IMR-90 (cell line): ENCODE data around the gene OSBPL1A. TPM values are rescaled to one million over a fixed set of nuclear protein-coding genes. Genes with fewer than 3 reads are reported as not detected.
A peak's percentile ranks its signal among the peaks of the same experiment; 100 is the strongest.

Experiments
- ATAC-seq: fragments of 200-7000 bp; cut with Tn5 transposase; 2 replicates; pipeline ENCODE4 v1.9.1; 2020; ENCODE audit warnings: low read depth, mild to moderate bottlenecking, moderate library complexity
- BruUV-seq: library from RNA; stranded (reverse); fragments of 400-500 nt; replicated peaks from 2 replicates; lab custom pipeline; 2021; lab: Mats Ljungman, UMichigan
- CTCF ChIA-PET: fragments of 300-600 bp; formaldehyde crosslinking; extraction: SDS; loops from one replicate; lab custom pipeline; 2021; ENCODE audit warnings: antibody characterized with exemption; lab: Yijun Ruan, JAX
- POLR2A ChIA-PET: fragments of 300-600 bp; sonication (Branson Sonifier 250); formaldehyde crosslinking; loops from one replicate; lab custom pipeline; 2022; ENCODE audit warnings: antibody characterized with exemption; ENCODE audit not compliant: unreplicated experiment; lab: Charles Lee
- DNase-seq: peaks from one replicate; pipeline ENCODE4 v3.0.0; 2013
- H2AFZ ChIP-seq: replicated peaks from 2 replicates; pipeline ENCODE3; 2013; ENCODE audit warnings: low read length, mild to moderate bottlenecking; ENCODE audit not compliant: poor library complexity
- H2AK5ac ChIP-seq: 2 replicates; pipeline ENCODE4 v1.6.1; 2013; ENCODE audit warnings: low read depth, low read length, inconsistent platforms
- H2AK9ac ChIP-seq: replicated peaks from 2 replicates; pipeline ENCODE3; 2013; ENCODE audit warnings: mild to moderate bottlenecking, low read depth, low read length, moderate library complexity; ENCODE audit not compliant: poor library complexity
- H2BK120ac ChIP-seq: 2 replicates; pipeline ENCODE4 v1.6.1; 2013; ENCODE audit warnings: low read depth, low read length, inconsistent platforms
- H2BK15ac ChIP-seq: 3 replicates; pipeline ENCODE4 v1.6.1; 2013; ENCODE audit warnings: low read depth, low read length, inconsistent platforms
- H2BK20ac ChIP-seq: 2 replicates; pipeline ENCODE4 v1.6.1; 2013; ENCODE audit warnings: low read depth, mild to moderate bottlenecking, inconsistent platforms, low read length, moderate library complexity
- H2BK5ac ChIP-seq: 2 replicates; pipeline ENCODE4 v1.6.1; 2013; ENCODE audit warnings: mild to moderate bottlenecking, low read depth, low read length, inconsistent platforms; ENCODE audit not compliant: poor library complexity, severe bottlenecking
- H3K14ac ChIP-seq: replicated peaks from 2 replicates; pipeline ENCODE4 v1.6.1; 2013; ENCODE audit warnings: low read depth, low read length, inconsistent platforms
- H3K18ac ChIP-seq: 2 replicates; pipeline ENCODE4 v1.6.1; 2013; ENCODE audit warnings: low read depth, low read length, control low read depth
- H3K23ac ChIP-seq: 2 replicates; pipeline ENCODE4 v1.6.1; 2013; ENCODE audit warnings: low read depth, low read length, inconsistent platforms
- H3K27ac ChIP-seq: 2 replicates; pipeline ENCODE4 v1.5.1; 2013; ENCODE audit warnings: mild to moderate bottlenecking, control low read depth, low read length; ENCODE audit not compliant: insufficient read depth
- H3K27me3 ChIP-seq: 2 replicates; pipeline ENCODE4 v1.6.1; 2013; ENCODE audit warnings: low read length; ENCODE audit not compliant: control insufficient read depth, insufficient read depth
- H3K36me3 ChIP-seq: 2 replicates; pipeline ENCODE4 v1.6.1; 2013; ENCODE audit warnings: low read length, mixed read lengths; ENCODE audit not compliant: control insufficient read depth, insufficient read depth
- H3K4ac ChIP-seq: 2 replicates; pipeline ENCODE4 v1.6.1; 2013; ENCODE audit warnings: low read depth, low read length, inconsistent platforms
- H3K4me1 ChIP-seq: 2 replicates; pipeline ENCODE4 v1.6.1; 2013; ENCODE audit warnings: low read length, mixed read lengths; ENCODE audit not compliant: control insufficient read depth, insufficient read depth
- H3K4me2 ChIP-seq: 2 replicates; pipeline ENCODE4 v1.6.1; 2013; ENCODE audit warnings: low read depth, mild to moderate bottlenecking, control low read depth, low read length, moderate library complexity
- H3K4me3 ChIP-seq: 2 replicates; pipeline ENCODE4 v1.5.1; 2013; ENCODE audit warnings: low read depth, mild to moderate bottlenecking, control low read depth, low read length, moderate library complexity; ENCODE audit not compliant: insufficient read depth
- H3K56ac ChIP-seq: 2 replicates; pipeline ENCODE4 v1.6.1; 2013; ENCODE audit warnings: low read length, inconsistent platforms; ENCODE audit not compliant: insufficient read depth; ENCODE audit errors: extremely low read depth
- H3K79me1 ChIP-seq, 2 experiments: 2 replicates each; pipeline ENCODE4 v1.6.1; 2013; ENCODE audit warnings: low read length in 2 of 2, inconsistent platforms in 1 of 2, low read depth in 1 of 2
- H3K9ac ChIP-seq: 2 replicates; pipeline ENCODE4 v1.6.1; 2013; ENCODE audit warnings: low read depth, low read length, control low read depth
- H3K9me1 ChIP-seq: 2 replicates; pipeline ENCODE4 v1.6.1; 2013; ENCODE audit warnings: low read length, inconsistent platforms; ENCODE audit not compliant: insufficient read depth
- H3K9me3 ChIP-seq: 2 replicates; pipeline ENCODE4 v1.6.1; 2013; ENCODE audit warnings: low read length; ENCODE audit not compliant: control insufficient read depth, insufficient read depth
- H4K20me1 ChIP-seq: 2 replicates; pipeline ENCODE4 v1.6.1; 2013; ENCODE audit warnings: low read length, inconsistent platforms; ENCODE audit not compliant: insufficient read depth
- H4K5ac ChIP-seq: 2 replicates; pipeline ENCODE4 v1.6.1; 2013; ENCODE audit warnings: mild to moderate bottlenecking, low read depth, low read length, control low read depth
- H4K8ac ChIP-seq, 2 experiments: 2 replicates each; pipeline ENCODE4 v1.6.1; 2013; ENCODE audit warnings: low read depth in 2 of 2, low read length in 2 of 2, control low read depth in 1 of 2, inconsistent platforms in 1 of 2
- H4K91ac ChIP-seq: 2 replicates; pipeline ENCODE4 v1.6.1; 2013; ENCODE audit warnings: low read depth, low read length, inconsistent platforms; ENCODE audit not compliant: insufficient read depth
- BHLHE40 ChIP-seq: fragments of 150-350 bp; IDR thresholded peaks from 2 replicates; pipeline ENCODE4 v1.6.1; 2016; ENCODE audit warnings: mild to moderate bottlenecking, low read depth, low read length
- CEBPB ChIP-seq: IDR thresholded peaks from 2 replicates; pipeline ENCODE4 v1.6.1; 2012; ENCODE audit warnings: low read depth, low read length, improper control_type of control experiment
- CHD1 ChIP-seq: IDR thresholded peaks from 2 replicates; pipeline ENCODE4 v1.6.1; 2012; ENCODE audit warnings: low read depth, low read length, improper control_type of control experiment
- ELK1 ChIP-seq: fragments of 150-350 bp; IDR thresholded peaks from 2 replicates; pipeline ENCODE4 v1.6.1; 2016; ENCODE audit warnings: low read depth, mild to moderate bottlenecking, low read length, moderate library complexity, borderline replicate concordance
- FOS ChIP-seq: fragments of 150-350 bp; IDR thresholded peaks from 2 replicates; pipeline ENCODE4 v1.6.1; 2016; ENCODE audit warnings: low read depth, low read length
- MAFK ChIP-seq: IDR thresholded peaks from 2 replicates; pipeline ENCODE4 v1.6.1; 2012; ENCODE audit warnings: low read depth, low read length, improper control_type of control experiment
- MAZ ChIP-seq: IDR thresholded peaks from 2 replicates; pipeline ENCODE4 v1.6.1; 2012; ENCODE audit warnings: low read depth, mild to moderate bottlenecking, low read length, improper control_type of control experiment, moderate library complexity, borderline replicate concordance
- MXI1 ChIP-seq: IDR thresholded peaks from 2 replicates; pipeline ENCODE4 v1.6.1; 2012; ENCODE audit warnings: low read depth, mild to moderate bottlenecking, low read length, moderate library complexity, borderline replicate concordance
- NFE2L2 ChIP-seq: fragments of 150-350 bp; IDR thresholded peaks from 2 replicates; pipeline ENCODE4 v1.6.1; 2016; ENCODE audit warnings: low read depth, mild to moderate bottlenecking, low read length
- POLR2A ChIP-seq: IDR thresholded peaks from 2 replicates; pipeline ENCODE4 v1.6.1; 2012; ENCODE audit warnings: mild to moderate bottlenecking, low read depth, low read length
- RAD21 ChIP-seq: IDR thresholded peaks from 2 replicates; pipeline ENCODE4 v1.6.1; 2012; ENCODE audit warnings: low read length, improper control_type of control experiment
- RCOR1 ChIP-seq: IDR thresholded peaks from 2 replicates; pipeline ENCODE4 v1.6.1; 2012; ENCODE audit warnings: mild to moderate bottlenecking, low read length, improper control_type of control experiment; ENCODE audit not compliant: insufficient replicate concordance
- RFX5 ChIP-seq: IDR thresholded peaks from 2 replicates; pipeline ENCODE4 v1.8.0; 2012; ENCODE audit warnings: low read depth, mild to moderate bottlenecking, low read length, moderate library complexity
- SMC3 ChIP-seq: fragments of 150-350 bp; IDR thresholded peaks from 2 replicates; pipeline ENCODE4 v1.6.1; 2016; ENCODE audit warnings: low read depth, mild to moderate bottlenecking, antibody characterized with exemption, low read length, moderate library complexity
- USF2 ChIP-seq: fragments of 150-350 bp; IDR thresholded peaks from 2 replicates; pipeline ENCODE4 v1.6.1; 2017; ENCODE audit warnings: mild to moderate bottlenecking, antibody characterized with exemption, low read length, low read depth
- WGBS, 2 experiments: methylation state at CpG; one replicate each; pipeline versions ENCODE4 v1.1.5 to v1.1.7; 2013; ENCODE audit warnings: missing lambda C conversion rate in 2 of 2; ENCODE audit not compliant: insufficient read length in 1 of 2; ENCODE audit errors: extremely low coverage in 2 of 2; 5-methylcytosine and 5-hydroxymethylcytosine counted together
- dilution Hi-C: fragments of 300-500 bp; cut with HindIII; formaldehyde crosslinking; loops from one replicate; pipeline ENCODE4 v1.14.3; 2018; ENCODE audit warnings: low sequenced_read_pairs; ENCODE audit not compliant: unreplicated experiment
- in situ Hi-C: fragments of 300-500 bp; cut with MboI; formaldehyde crosslinking; loops from 3 replicates; pipeline ENCODE4 v1.14.3; 2019; ENCODE audit warnings: low sequenced_read_pairs, inconsistent platforms, mixed read lengths
- intact Hi-C: fragments of 100-400 bp; cut with micrococcal nuclease; formaldehyde crosslinking; loops from 2 replicates; pipeline ENCODE4 v1.10.0; 2022
- polyA plus RNA-seq, 3 experiments: library from polyadenylated mRNA; depleted of rRNA; stranded (reverse); fragments of >200 nt; gene quantifications; 2 replicates each; pipeline ENCODE4 v1.2.3, GENCODE V29; 2012; ENCODE audit warnings: low replicate concordance in 1 of 3
- total RNA-seq: library from RNA; depleted of rRNA; stranded (reverse); fragments of >200 nt; gene quantifications from 2 replicates; pipeline ENCODE4 v1.2.3, GENCODE V29; 2012
- TF ChIP-seq, protein P1 (sequence below): conservative IDR thresholded peaks from 2 replicates; pipeline ENCODE4 v1.5.1; 2012; ENCODE audit warnings: mild to moderate bottlenecking, low read depth, low read length, improper control_type of control experiment

The OSBPL1A gene
- total and polyA plus RNA-seq, 2 of the 4 experiments (the other 2 are of a cell fraction): 29.4 to 70.4 TPM

DNA sequence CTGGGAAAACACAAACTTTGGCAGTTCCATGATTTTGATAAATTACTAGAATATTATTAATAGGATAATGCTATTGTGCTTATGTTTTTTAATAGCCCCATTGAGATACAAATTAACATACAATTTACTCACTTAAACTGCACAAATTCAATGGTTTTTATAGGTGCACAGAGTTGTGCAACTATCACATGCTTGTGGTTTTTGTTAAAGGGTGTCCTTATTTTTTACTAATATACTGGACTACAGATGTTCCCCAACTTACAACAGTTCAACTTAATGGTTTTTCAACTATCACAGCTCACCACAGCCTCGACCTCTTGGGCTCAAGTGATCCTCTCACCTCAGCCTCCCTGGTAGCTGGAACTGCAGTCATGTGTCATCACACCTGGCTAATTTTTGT is 76.6 kb downstream of the OSBPL1A start:
- WGBS, 2 experiments: no CpG with 5 or more reads among the region's 1 CpG
- Histone ChIP-seq H4K5ac (no peak overlapping the region), H4K8ac (no peak overlapping the region), H3K14ac (no peak overlapping the region), H3K18ac (no peak overlapping the region), H2BK120ac (no peak overlapping the region), H2AK9ac (no peak overlapping the region), H2BK20ac (no peak overlapping the region), H3K36me3 (no peaks in the 10 kb centered on the region), H2BK15ac (no peak overlapping the region), H3K4ac (no peak overlapping the region), H3K4me3 (no peak overlapping the region), H4K20me1 (no peaks in the 10 kb centered on the region), H3K9me3 (no peaks in the 10 kb centered on the region), H3K4me2 (no peak overlapping the region), H3K27me3 (no peaks in the 10 kb centered on the region), H3K4me1 (no peaks in the 10 kb centered on the region), H2BK5ac (no peak overlapping the region), H3K56ac (no peak overlapping the region), H2AFZ (no peak overlapping the region), H3K9me1 (no peaks in the 10 kb centered on the region), H3K27ac (no peak overlapping the region), H4K91ac (no peak overlapping the region), H3K23ac (no peak overlapping the region), H3K9ac (no peak overlapping the region), H3K79me1 (no peaks in the 10 kb centered on the region), H2AK5ac (no peak overlapping the region)
- in situ Hi-C loops (no loop called here), intact Hi-C loops (loop anchor here (5.0 kb wide), 1 partner anchor 49 kb away; no protein-coding TSS in a partner anchor), dilution Hi-C loops (no loop called here)
- ChIA-PET CTCF (no interaction called here), POLR2A (no interaction called here)
- TF ChIP-seq MAFK: no peak
- no peak for TF ChIP-seq RAD21
- TF ChIP-seq MXI1: no peak
- no peak for TF ChIP-seq USF2
- no peak for TF ChIP-seq ELK1
- TF ChIP-seq FOS: no peak
- no peak for TF ChIP-seq RFX5
- TF ChIP-seq, protein P1, sequence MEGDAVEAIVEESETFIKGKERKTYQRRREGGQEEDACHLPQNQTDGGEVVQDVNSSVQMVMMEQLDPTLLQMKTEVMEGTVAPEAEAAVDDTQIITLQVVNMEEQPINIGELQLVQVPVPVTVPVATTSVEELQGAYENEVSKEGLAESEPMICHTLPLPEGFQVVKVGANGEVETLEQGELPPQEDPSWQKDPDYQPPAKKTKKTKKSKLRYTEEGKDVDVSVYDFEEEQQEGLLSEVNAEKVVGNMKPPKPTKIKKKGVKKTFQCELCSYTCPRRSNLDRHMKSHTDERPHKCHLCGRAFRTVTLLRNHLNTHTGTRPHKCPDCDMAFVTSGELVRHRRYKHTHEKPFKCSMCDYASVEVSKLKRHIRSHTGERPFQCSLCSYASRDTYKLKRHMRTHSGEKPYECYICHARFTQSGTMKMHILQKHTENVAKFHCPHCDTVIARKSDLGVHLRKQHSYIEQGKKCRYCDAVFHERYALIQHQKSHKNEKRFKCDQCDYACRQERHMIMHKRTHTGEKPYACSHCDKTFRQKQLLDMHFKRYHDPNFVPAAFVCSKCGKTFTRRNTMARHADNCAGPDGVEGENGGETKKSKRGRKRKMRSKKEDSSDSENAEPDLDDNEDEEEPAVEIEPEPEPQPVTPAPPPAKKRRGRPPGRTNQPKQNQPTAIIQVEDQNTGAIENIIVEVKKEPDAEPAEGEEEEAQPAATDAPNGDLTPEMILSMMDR: no peak
- no peak for TF ChIP-seq SMC3
- no peak for TF ChIP-seq RCOR1
- TF ChIP-seq MAZ: no peak
- no peak for TF ChIP-seq BHLHE40
- TF ChIP-seq CEBPB: no peak
- no peak for TF ChIP-seq POLR2A
- TF ChIP-seq CHD1: no peak
- TF ChIP-seq NFE2L2: no peak
- DNase-seq (peak; percentile 9), ATAC-seq (no peak)
- BruUV-seq: no TSS peak
